Neural cell (in vitro differentiated cells): ENCODE data around the gene FOXO3. TPM values are rescaled to one million over a fixed set of nuclear protein-coding genes. Genes with fewer than 3 reads are reported as not detected.

ENCODE experiments used
- H2AFZ ChIP-seq: fragments of 200-600, 300-800 bp; sonication (generic), shearing (Covaris generic); 2 replicates; pipeline ENCODE4 v1.6.0; 2014; ENCODE audit warnings: low read depth, mild to moderate bottlenecking, antibody characterized with exemption, low read length, moderate library complexity
- H3F3A ChIP-seq: fragments of 200-600 bp; shearing (Covaris generic); 2 replicates; pipeline ENCODE4 v1.6.1; 2016; ENCODE audit warnings: mild to moderate bottlenecking, moderate library complexity, mixed read lengths, antibody characterized with exemption, low read length; ENCODE audit not compliant: insufficient read depth, poor library complexity, severe bottlenecking
- H3K27ac ChIP-seq: fragments of 200-600, 300-800 bp; sonication (generic), shearing (Covaris generic); 2 replicates; pipeline ENCODE4 v1.5.1; 2014; ENCODE audit warnings: mild to moderate bottlenecking, low read length, moderate library complexity
- H3K27me3 ChIP-seq: fragments of 300-800, 200-600 bp; sonication (generic), shearing (Covaris generic); 2 replicates; pipeline ENCODE4 v1.6.0; 2014; ENCODE audit warnings: mild to moderate bottlenecking, low read depth, low read length, moderate library complexity; ENCODE audit not compliant: insufficient read depth
- H3K36me3 ChIP-seq: fragments of 300-800, 200-600 bp; sonication (generic), shearing (Covaris generic); 2 replicates; pipeline ENCODE4 v1.5.1; 2014; ENCODE audit warnings: mild to moderate bottlenecking, antibody characterized with exemption, low read length, moderate library complexity; ENCODE audit not compliant: insufficient read depth
- H3K4me2 ChIP-seq: fragments of 300-800, 200-600 bp; sonication (generic), shearing (Covaris generic); 2 replicates; pipeline ENCODE4 v1.6.0; 2014; ENCODE audit warnings: mild to moderate bottlenecking, low read length
- H3K4me3 ChIP-seq: fragments of 300-800, 200-600 bp; sonication (generic), shearing (Covaris generic); 2 replicates; pipeline ENCODE4 v1.5.1; 2014; ENCODE audit warnings: mild to moderate bottlenecking, low read length, moderate library complexity
- H3K79me2 ChIP-seq: fragments of 200-600 bp; shearing (Covaris generic); replicated peaks from 2 replicates; pipeline ENCODE4 v1.6.0; 2014; ENCODE audit warnings: mild to moderate bottlenecking, low read length, moderate library complexity; ENCODE audit not compliant: insufficient read depth
- H3K9ac ChIP-seq: fragments of 300-800, 200-600 bp; sonication (generic), shearing (Covaris generic); 2 replicates; pipeline ENCODE4 v1.6.1; 2016; ENCODE audit warnings: mild to moderate bottlenecking, low read length, mixed read lengths
- H3K9me2 ChIP-seq: fragments of 200-600 bp; shearing (Covaris generic); 2 replicates; pipeline ENCODE4 v1.6.1; 2016; ENCODE audit warnings: mild to moderate bottlenecking, low read length, mixed read lengths; ENCODE audit not compliant: insufficient read depth
- H3K9me3 ChIP-seq: fragments of 200-600, 300-800 bp; sonication (generic), shearing (Covaris generic); 2 replicates; pipeline ENCODE4 v1.6.1; 2016; ENCODE audit warnings: mild to moderate bottlenecking, mixed run types, low read length, moderate library complexity, mixed read lengths
- H4K20me1 ChIP-seq: fragments of 200-600 bp; shearing (Covaris generic); 2 replicates; pipeline ENCODE4 v1.6.1; 2016; ENCODE audit warnings: mild to moderate bottlenecking, mixed run types; ENCODE audit not compliant: insufficient read depth
- CTCF ChIP-seq: fragments of 450-650 bp; IDR thresholded peaks from 2 replicates; pipeline ENCODE4 v1.5.1; 2014; ENCODE audit warnings: antibody characterized with exemption, mild to moderate bottlenecking, moderate library complexity; ENCODE audit not compliant: poor library complexity, severe bottlenecking
- EP300 ChIP-seq: fragments of 450-650 bp; conservative IDR thresholded peaks from 2 replicates; pipeline ENCODE4 v1.6.1; 2014; ENCODE audit warnings: antibody characterized with exemption, mild to moderate bottlenecking, moderate library complexity; ENCODE audit not compliant: poor library complexity, severe bottlenecking
- EZH2 ChIP-seq: fragments of 200-600, 300-800 bp; shearing (Covaris generic), sonication (generic); IDR thresholded peaks from 2 replicates; pipeline ENCODE4 v1.6.1; 2014; ENCODE audit warnings: antibody characterized with exemption, low read length, borderline replicate concordance, mild to moderate bottlenecking; ENCODE audit not compliant: insufficient read depth, poor library complexity, severe bottlenecking
- MXI1 ChIP-seq: fragments of 450-650 bp; conservative IDR thresholded peaks from 2 replicates; pipeline ENCODE4 v1.6.1; 2014; ENCODE audit warnings: antibody characterized with exemption, mild to moderate bottlenecking; ENCODE audit not compliant: poor library complexity, severe bottlenecking
- POLR2AphosphoS5 ChIP-seq: IDR thresholded peaks from 2 replicates; pipeline ENCODE4 v1.6.1; 2012
- RAD21 ChIP-seq: fragments of 450-650 bp; conservative IDR thresholded peaks from 2 replicates; pipeline ENCODE4 v1.6.1; 2014; ENCODE audit warnings: antibody characterized with exemption, mild to moderate bottlenecking, moderate library complexity
- SMC3 ChIP-seq: fragments of 450-650 bp; conservative IDR thresholded peaks from 2 replicates; pipeline ENCODE4 v1.6.1; 2014; ENCODE audit warnings: antibody characterized with exemption, mild to moderate bottlenecking, moderate library complexity; ENCODE audit not compliant: poor library complexity
- TAF1 ChIP-seq: IDR thresholded peaks from 2 replicates; pipeline ENCODE4 v1.6.1; 2012; ENCODE audit warnings: low read depth
- polyA plus RNA-seq: library from polyadenylated mRNA; depleted of rRNA; stranded (reverse); fragments of >200 nt; gene quantifications from 2 replicates; pipeline ENCODE4 v1.2.3, GENCODE V29; 2014
- TF ChIP-seq, protein P1 (sequence below): IDR thresholded peaks from 2 replicates; pipeline ENCODE4 v1.6.1; 2012; ENCODE audit warnings: borderline replicate concordance

FOXO3 gene
- polyA plus RNA-seq, 1 donor from 2014 or later: 21.3 TPM

- Histone ChIP-seq H3K9me3 (no peaks in the 10 kb centered on the region), H3K27ac (no peak overlapping the region), H3K9me2 (no peaks in the 10 kb centered on the region), H3K9ac (no peak overlapping the region), H3K4me2 (no peak overlapping the region), H4K20me1 (no peaks in the 10 kb centered on the region), H2AFZ (no peak overlapping the region), H3K4me3 (no peak overlapping the region), H3K79me2 (no peaks in the 10 kb centered on the region), H3F3A (no peaks in the 10 kb centered on the region), H3K36me3 (no peaks in the 10 kb centered on the region), H3K27me3 (no peaks in the 10 kb centered on the region)
- no peak for TF ChIP-seq EZH2
Observed at GRCh38 chr6:108654465-108655106, 93.9 kb downstream of the FOXO3 start.

DNA sequence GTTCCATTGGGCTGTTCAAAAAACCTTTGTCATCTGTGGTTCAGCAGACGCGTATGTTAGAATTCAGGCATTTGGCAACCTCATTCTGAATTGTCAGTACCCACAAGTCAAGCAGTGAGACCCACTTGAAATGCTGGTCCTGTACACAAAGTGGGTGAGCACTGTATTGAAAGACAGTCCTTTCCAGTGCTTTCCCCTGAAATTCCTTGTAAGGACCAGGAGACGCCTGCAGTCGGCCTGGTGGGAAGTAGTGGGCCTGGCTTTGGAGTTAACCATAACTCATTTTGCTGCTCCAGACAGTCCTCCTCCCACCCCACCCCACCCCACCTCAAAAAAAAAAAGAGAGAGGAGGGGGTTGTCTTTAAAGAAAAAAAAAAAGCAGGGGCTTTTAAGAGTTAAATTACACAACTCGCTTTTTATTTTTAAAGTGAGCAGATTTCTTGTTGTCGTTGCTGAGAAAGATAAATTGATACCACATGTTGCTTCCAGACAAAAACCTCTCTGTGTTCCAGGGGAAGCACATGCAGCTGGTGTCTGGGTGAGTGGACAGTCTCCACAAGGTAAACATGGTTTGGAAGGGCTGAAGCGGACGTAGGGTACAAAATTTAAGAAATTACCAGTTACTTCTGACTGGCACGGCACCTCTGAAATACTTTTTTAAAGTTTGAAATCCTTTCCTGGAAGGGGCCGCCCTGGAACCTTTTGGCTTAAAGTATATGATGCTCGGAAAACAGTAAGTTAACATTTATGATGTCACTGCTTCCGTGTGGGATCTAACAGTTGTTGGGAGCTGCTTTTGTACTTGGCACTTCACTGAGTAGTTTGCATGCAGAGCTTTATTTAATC is 95.3 kb downstream of the FOXO3 start:
- H2AFZ ChIP-seq: no peak overlapping the region
- H3K79me2 ChIP-seq: no peaks in the 10 kb centered on the region
- H4K20me1 ChIP-seq: no peaks in the 10 kb centered on the region
- TF ChIP-seq EZH2 (no peak), MXI1 (no peak), SMC3 (no peak)
- H3K27me3 ChIP-seq: no peaks in the 10 kb centered on the region
- H3K36me3 ChIP-seq: no peaks in the 10 kb centered on the region
- H3F3A ChIP-seq: no peaks in the 10 kb centered on the region
- H3K4me3 ChIP-seq: no peak overlapping the region
- H3K9me3 ChIP-seq: no peaks in the 10 kb centered on the region
- no peak overlapping the region for H3K4me2 ChIP-seq
- H3K9ac ChIP-seq: no peak overlapping the region
- H3K9me2 ChIP-seq: no peaks in the 10 kb centered on the region
- no peak overlapping the region for H3K27ac ChIP-seq

- H3K79me2 ChIP-seq: no peaks in the 10 kb centered on the region
- no peaks in the 10 kb centered on the region for H3K9me3 ChIP-seq
- no peaks in the 10 kb centered on the region for H3K36me3 ChIP-seq
- no peak overlapping the region for H3K9ac ChIP-seq
- H3K27me3 ChIP-seq: no peaks in the 10 kb centered on the region
- no peak overlapping the region for H2AFZ ChIP-seq
- no peak overlapping the region for H3K27ac ChIP-seq
- no peak overlapping the region for H3K4me3 ChIP-seq
- H3F3A ChIP-seq: no peaks in the 10 kb centered on the region
- H4K20me1 ChIP-seq: no peaks in the 10 kb centered on the region
- no peaks in the 10 kb centered on the region for H3K9me2 ChIP-seq
- TF ChIP-seq, protein P1, sequence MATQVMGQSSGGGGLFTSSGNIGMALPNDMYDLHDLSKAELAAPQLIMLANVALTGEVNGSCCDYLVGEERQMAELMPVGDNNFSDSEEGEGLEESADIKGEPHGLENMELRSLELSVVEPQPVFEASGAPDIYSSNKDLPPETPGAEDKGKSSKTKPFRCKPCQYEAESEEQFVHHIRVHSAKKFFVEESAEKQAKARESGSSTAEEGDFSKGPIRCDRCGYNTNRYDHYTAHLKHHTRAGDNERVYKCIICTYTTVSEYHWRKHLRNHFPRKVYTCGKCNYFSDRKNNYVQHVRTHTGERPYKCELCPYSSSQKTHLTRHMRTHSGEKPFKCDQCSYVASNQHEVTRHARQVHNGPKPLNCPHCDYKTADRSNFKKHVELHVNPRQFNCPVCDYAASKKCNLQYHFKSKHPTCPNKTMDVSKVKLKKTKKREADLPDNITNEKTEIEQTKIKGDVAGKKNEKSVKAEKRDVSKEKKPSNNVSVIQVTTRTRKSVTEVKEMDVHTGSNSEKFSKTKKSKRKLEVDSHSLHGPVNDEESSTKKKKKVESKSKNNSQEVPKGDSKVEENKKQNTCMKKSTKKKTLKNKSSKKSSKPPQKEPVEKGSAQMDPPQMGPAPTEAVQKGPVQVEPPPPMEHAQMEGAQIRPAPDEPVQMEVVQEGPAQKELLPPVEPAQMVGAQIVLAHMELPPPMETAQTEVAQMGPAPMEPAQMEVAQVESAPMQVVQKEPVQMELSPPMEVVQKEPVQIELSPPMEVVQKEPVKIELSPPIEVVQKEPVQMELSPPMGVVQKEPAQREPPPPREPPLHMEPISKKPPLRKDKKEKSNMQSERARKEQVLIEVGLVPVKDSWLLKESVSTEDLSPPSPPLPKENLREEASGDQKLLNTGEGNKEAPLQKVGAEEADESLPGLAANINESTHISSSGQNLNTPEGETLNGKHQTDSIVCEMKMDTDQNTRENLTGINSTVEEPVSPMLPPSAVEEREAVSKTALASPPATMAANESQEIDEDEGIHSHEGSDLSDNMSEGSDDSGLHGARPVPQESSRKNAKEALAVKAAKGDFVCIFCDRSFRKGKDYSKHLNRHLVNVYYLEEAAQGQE: no peak
- TF ChIP-seq SMC3 (no peak), CTCF (no peak), TAF1 (no peak), MXI1 (no peak), EZH2 (no peak), EP300 (no peak), RAD21 (no peak), POLR2AphosphoS5 (no peak)
- H3K4me2 ChIP-seq: no peak overlapping the region
Observed at GRCh38 chr6:108656836-108657235, 96.1 kb downstream of the FOXO3 start.
